Ishikawa (cell line): Measurements from ENCODE around the gene KLHDC2.

Experiments used
- RAD21 ChIP-seq: IDR thresholded peaks from 2 replicates; pipeline ENCODE4 v1.6.1; 2012; ENCODE audit warnings: low read depth
- TCF12 ChIP-seq: IDR thresholded peaks from 2 replicates; pipeline ENCODE4 v1.6.1; 2012; ENCODE audit warnings: low read depth
- YY1 ChIP-seq: IDR thresholded peaks from 2 replicates; pipeline ENCODE4 v1.6.1; 2012; ENCODE audit warnings: low read depth
- ZBTB7A ChIP-seq: IDR thresholded peaks from 2 replicates; pipeline ENCODE4 v1.6.1; 2012; ENCODE audit warnings: low read depth

GRCh38 chr14:49778421-49778820 is 10.5 kb downstream of the KLHDC2 start:
- TF ChIP-seq RAD21 (no peak), TCF12 (no peak), YY1 (no peak), ZBTB7A (no peak)
